Measurements from ENCODE around the gene ASPSCR1. TPM values are rescaled to one million over a fixed set of nuclear protein-coding genes. Genes with fewer than 3 reads are reported as not detected.

Gene ASPSCR1
- total and polyA plus RNA-seq, 10 of the 15 experiments (the other 5 are each of a cell fraction or from before 2014, with no cell fraction given): 1.5 to 48.4 (median 25.4) TPM

DNA sequence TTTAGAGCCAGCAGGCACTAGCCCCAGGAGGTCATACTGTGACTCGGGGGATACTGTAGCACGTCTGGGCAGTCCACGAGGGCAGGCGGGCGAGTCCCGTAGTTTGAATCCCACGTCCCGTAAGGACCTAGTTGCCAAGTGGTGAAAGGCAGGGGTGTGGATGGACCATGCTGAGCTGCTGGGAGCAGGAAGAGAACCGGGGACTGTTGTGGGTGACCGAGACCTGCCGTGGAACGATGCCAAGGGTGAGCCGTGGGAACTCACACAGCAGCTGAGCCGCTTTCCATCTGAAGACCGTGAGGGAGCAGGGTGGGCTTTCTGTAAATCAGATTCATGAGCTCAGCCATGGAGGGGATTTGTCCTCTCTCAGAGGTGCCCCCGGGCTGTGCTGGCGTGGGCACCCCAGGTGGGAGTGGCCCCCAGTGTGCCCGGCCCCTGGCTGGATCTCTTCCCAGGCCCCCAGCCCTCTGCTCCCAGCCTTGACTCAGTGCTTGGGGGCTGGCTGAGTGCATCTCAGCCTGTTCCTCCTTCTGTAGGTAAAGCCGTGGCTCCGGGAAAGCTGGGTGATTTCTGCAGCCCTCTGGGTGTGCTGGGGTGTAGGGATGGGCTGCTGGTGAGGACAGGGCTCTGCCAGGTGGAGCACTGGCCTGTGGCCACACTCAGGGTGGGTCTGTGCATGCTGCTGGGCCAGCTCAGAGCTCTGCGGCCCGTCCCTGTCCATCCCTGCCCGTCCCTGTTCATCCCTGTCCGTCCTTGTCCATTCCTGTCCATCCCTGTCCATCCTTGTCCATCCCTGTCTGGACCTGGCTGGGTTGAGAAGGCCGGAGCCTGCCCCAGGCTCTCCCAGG, 13.6 kb downstream of the ASPSCR1 start (continued):
- no peak for TF ChIP-seq NBN (IDR thresholded peaks at IDR 0.05)
- no peak for TF ChIP-seq BCL11A (IDR thresholded peaks at IDR 0.05; ENCODE audit: low read depth, low read length)
- TF ChIP-seq POLR2AphosphoS2 (IDR thresholded peaks at IDR 0.05; ENCODE audit: low read depth, low read length): no peak
- no peak for TF ChIP-seq MTA2 (IDR thresholded peaks at IDR 0.05; ENCODE audit: low read depth)
- TF ChIP-seq KDM1A (IDR thresholded peaks at IDR 0.05; ENCODE audit: borderline replicate concordance): no peak

DNA sequence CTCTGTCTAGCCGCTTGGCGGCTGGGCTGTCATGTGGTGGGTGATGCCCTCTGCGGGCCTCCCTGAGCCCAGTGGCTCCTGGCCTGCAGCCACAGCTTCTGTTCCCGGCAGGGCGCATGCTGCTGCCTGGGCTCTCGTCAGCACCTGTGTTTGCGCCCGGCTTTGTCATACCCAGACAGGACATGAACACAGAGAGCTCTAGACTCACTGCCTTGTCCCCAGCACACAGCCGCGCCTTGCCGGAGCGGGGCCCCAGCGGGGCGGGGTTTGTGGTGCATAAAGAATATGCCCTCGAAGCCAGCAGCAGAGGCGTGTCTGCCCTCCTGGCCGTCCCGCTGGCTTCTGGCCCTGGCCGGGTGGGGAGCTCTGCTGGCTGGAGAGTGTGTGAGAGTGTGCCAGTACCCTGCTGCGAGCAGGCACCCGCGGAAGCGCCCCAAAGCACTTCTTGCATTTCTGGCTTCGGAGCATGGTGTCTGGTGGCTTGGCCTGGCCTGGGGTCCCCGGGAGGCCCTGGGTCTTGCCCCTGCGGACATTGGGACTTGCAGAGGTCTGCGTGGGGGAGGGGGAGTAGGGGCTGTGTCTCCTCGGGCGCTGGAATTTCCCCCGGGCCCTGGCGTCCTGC, 14.4 kb downstream of the ASPSCR1 start:
- ATAC-seq (no peak), FAIRE-seq (no peak), DNase-seq (ENCODE audit: low read depth, low spot score) (no peak)
- Histone ChIP-seq H3K4me2 (ENCODE audit: control insufficient read depth, insufficient read depth) (no peak overlapping the region), H3K36me3 (ENCODE audit: control insufficient read depth in 2 of 2, insufficient read depth in 2 of 2, low read length in 1 of 2) (no peaks in the 10 kb centered on the region; a peak in 3 of 4 replicates), H3K4me1 (ENCODE audit: control insufficient read depth, insufficient read depth, low read length) (no peaks in the 10 kb centered on the region), H3K27me3 (replicated peaks in 1 of 2; ENCODE audit: control insufficient read depth in 2 of 2, insufficient read depth in 2 of 2, low read length in 1 of 2) (no peaks in the 10 kb centered on the region), H3K4me3 (no peak overlapping the region), H3K9ac (ENCODE audit: control insufficient read depth, insufficient read depth, low read length) (no peak overlapping the region), H3K27ac (ENCODE audit: control insufficient read depth, insufficient read depth) (no peak overlapping the region), H3K79me2 (ENCODE audit: control insufficient read depth, insufficient read depth, low read length) (no peaks in the 10 kb centered on the region), H3K9me3 (replicated peaks; ENCODE audit: control insufficient read depth, insufficient read depth, low read length) (no peaks in the 10 kb centered on the region), H2AFZ (ENCODE audit: control insufficient read depth, low read depth, low read length) (no peak overlapping the region), H4K20me1 (ENCODE audit: control insufficient read depth, insufficient read depth) (no peaks in the 10 kb centered on the region)
- POLR2A ChIA-PET: no interaction called here
- RAD21 ChIA-PET (ENCODE audit: unreplicated experiment): no interaction called here
- CTCF ChIA-PET: no interaction called here
- BruUV-seq (replicated peaks): no TSS peak
- WGBS (ENCODE audit: insufficient coverage, insufficient replicate concordance, low lambda C conversion rate, missing lambda C conversion rate): 94% methylated on average over 31 of the region's 31 CpGs
- intact Hi-C loops (cut with micrococcal nuclease; ENCODE audit: unreplicated experiment): no loop called here
- in situ Hi-C loops (cut with MboI): no loop called here
- SMC1A ChIA-PET (ENCODE audit: uncharacterized antibody, unreplicated experiment): no interaction called here
- TF ChIP-seq, protein P1, sequence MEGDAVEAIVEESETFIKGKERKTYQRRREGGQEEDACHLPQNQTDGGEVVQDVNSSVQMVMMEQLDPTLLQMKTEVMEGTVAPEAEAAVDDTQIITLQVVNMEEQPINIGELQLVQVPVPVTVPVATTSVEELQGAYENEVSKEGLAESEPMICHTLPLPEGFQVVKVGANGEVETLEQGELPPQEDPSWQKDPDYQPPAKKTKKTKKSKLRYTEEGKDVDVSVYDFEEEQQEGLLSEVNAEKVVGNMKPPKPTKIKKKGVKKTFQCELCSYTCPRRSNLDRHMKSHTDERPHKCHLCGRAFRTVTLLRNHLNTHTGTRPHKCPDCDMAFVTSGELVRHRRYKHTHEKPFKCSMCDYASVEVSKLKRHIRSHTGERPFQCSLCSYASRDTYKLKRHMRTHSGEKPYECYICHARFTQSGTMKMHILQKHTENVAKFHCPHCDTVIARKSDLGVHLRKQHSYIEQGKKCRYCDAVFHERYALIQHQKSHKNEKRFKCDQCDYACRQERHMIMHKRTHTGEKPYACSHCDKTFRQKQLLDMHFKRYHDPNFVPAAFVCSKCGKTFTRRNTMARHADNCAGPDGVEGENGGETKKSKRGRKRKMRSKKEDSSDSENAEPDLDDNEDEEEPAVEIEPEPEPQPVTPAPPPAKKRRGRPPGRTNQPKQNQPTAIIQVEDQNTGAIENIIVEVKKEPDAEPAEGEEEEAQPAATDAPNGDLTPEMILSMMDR (IDR thresholded peaks at IDR 0.05 in 2 of 3, conservative IDR thresholded peaks at IDR 0.05 in 1 of 3; ENCODE audit: control insufficient read depth in 2 of 3, extremely low read depth in 1 of 3, insufficient read depth in 1 of 3, low read depth in 3 of 3, low read length in 3 of 3): no peak
- TF ChIP-seq CBX5 (IDR thresholded peaks at IDR 0.05; ENCODE audit: low read depth) (no peak), IKZF2 (IDR thresholded peaks at IDR 0.05) (no peak), YBX1 (IDR thresholded peaks at IDR 0.05) (no peak)
- TF ChIP-seq, protein P2, sequence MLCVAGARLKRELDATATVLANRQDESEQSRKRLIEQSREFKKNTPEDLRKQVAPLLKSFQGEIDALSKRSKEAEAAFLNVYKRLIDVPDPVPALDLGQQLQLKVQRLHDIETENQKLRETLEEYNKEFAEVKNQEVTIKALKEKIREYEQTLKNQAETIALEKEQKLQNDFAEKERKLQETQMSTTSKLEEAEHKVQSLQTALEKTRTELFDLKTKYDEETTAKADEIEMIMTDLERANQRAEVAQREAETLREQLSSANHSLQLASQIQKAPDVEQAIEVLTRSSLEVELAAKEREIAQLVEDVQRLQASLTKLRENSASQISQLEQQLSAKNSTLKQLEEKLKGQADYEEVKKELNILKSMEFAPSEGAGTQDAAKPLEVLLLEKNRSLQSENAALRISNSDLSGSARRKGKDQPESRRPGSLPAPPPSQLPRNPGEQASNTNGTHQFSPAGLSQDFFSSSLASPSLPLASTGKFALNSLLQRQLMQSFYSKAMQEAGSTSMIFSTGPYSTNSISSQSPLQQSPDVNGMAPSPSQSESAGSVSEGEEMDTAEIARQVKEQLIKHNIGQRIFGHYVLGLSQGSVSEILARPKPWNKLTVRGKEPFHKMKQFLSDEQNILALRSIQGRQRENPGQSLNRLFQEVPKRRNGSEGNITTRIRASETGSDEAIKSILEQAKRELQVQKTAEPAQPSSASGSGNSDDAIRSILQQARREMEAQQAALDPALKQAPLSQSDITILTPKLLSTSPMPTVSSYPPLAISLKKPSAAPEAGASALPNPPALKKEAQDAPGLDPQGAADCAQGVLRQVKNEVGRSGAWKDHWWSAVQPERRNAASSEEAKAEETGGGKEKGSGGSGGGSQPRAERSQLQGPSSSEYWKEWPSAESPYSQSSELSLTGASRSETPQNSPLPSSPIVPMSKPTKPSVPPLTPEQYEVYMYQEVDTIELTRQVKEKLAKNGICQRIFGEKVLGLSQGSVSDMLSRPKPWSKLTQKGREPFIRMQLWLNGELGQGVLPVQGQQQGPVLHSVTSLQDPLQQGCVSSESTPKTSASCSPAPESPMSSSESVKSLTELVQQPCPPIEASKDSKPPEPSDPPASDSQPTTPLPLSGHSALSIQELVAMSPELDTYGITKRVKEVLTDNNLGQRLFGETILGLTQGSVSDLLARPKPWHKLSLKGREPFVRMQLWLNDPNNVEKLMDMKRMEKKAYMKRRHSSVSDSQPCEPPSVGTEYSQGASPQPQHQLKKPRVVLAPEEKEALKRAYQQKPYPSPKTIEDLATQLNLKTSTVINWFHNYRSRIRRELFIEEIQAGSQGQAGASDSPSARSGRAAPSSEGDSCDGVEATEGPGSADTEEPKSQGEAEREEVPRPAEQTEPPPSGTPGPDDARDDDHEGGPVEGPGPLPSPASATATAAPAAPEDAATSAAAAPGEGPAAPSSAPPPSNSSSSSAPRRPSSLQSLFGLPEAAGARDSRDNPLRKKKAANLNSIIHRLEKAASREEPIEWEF (IDR thresholded peaks at IDR 0.05; ENCODE audit: insufficient replicate concordance, low read depth, low read length): no peak
